AG09309 (cell line): ENCODE results near the gene SLC19A3.
"Not testable (repeated sequence)": the region's sequence is repeated elsewhere in the genome, so short reads cannot be mapped to it uniquely, and the experiment has no call there.

Experiments
- DNase-seq: peaks from one replicate; pipeline ENCODE4 v3.0.0-alpha.2; 2010; ENCODE audit warnings: low read depth
- H3K4me3 ChIP-seq: 2 replicates; pipeline ENCODE4 v1.5.1; 2011; ENCODE audit warnings: mild to moderate bottlenecking, low read depth, low read length, moderate library complexity; ENCODE audit not compliant: control insufficient read depth
- CTCF ChIP-seq: IDR thresholded peaks from 2 replicates; pipeline ENCODE4 v1.5.1; 2011; ENCODE audit warnings: mild to moderate bottlenecking, low read depth, low read length, inconsistent platforms; ENCODE audit not compliant: insufficient read depth, control insufficient read depth; ENCODE audit errors: missing control alignments

SLC19A3 gene

GRCh38 chr2:227717687-227718567, at the start of gene SLC19A3:
TSS of gene SLC19A3 (minus strand) at chr2:227718028. CDS start at chr2:227702318, 15,710 bp downstream.
- TF ChIP-seq CTCF: no peak
- H3K4me3 ChIP-seq: peak within 1 kb of the TSS; percentile 44
- peak; percentile 32 for DNase-seq

- TF ChIP-seq CTCF: peak; percentile 87
- DNase-seq: peak; percentile 11
- no peak overlapping the region for H3K4me3 ChIP-seq
These were observed 48.6 kb upstream of the SLC19A3 start for GRCh38 chr2:227766373-227766883.

- no peak for DNase-seq
- no peak for TF ChIP-seq CTCF
- no peak overlapping the region for H3K4me3 ChIP-seq
These were observed 48.1 kb upstream of the SLC19A3 start for GRCh38 chr2:227765788-227766372.

- DNase-seq: peak; percentile 33
- no peak overlapping the region for H3K4me3 ChIP-seq
- TF ChIP-seq CTCF: no peak
These were observed 44.1 kb upstream of the SLC19A3 start for GRCh38 chr2:227761740-227762476.

GRCh38 chr2:227759411-227760118, 41.7 kb upstream of the SLC19A3 start:
- no peak for DNase-seq
- no peak overlapping the region for H3K4me3 ChIP-seq
- no peak for TF ChIP-seq CTCF

- H3K4me3 ChIP-seq, DNase-seq: not testable (repeated sequence)
These were observed 38.4 kb upstream of the SLC19A3 start for GRCh38 chr2:227756261-227756660.
